GM12878 (cell line): ENCODE measurements around the gene TAF11L2.

Experiments used
- ATF3 ChIP-seq: IDR thresholded peaks from 2 replicates; pipeline ENCODE4 v1.6.1; 2011; ENCODE audit warnings: low read depth, mild to moderate bottlenecking, low read length, moderate library complexity, borderline replicate concordance; ENCODE audit errors: extremely low read depth
- ATF7 ChIP-seq: fragments of 450-650 bp; IDR thresholded peaks from 2 replicates; pipeline ENCODE4 v1.6.1; 2016; ENCODE audit warnings: low read depth, mild to moderate bottlenecking
- CBFB ChIP-seq: IDR thresholded peaks from 2 replicates; pipeline ENCODE4 v1.6.1; 2016; ENCODE audit warnings: antibody characterized with exemption, low read depth
- CTCF ChIP-seq, 3 experiments: IDR thresholded peaks in 2 of 3; conservative IDR thresholded peaks in 1 of 3; 2 replicates each; pipeline ENCODE4 v1.5.1; 2011; ENCODE audit warnings: low read depth in 3 of 3, low read length in 3 of 3, mild to moderate bottlenecking in 3 of 3, control low read depth in 2 of 3, moderate library complexity in 2 of 3, inconsistent platforms in 1 of 3, mixed read lengths in 1 of 3; ENCODE audit not compliant: control insufficient read depth in 2 of 3, insufficient read depth in 1 of 3; ENCODE audit errors: extremely low read depth in 1 of 3
- EZH2 ChIP-seq: IDR thresholded peaks from 2 replicates; pipeline ENCODE4 v1.6.1; 2012; ENCODE audit warnings: low read depth, mild to moderate bottlenecking, control low read depth, inconsistent platforms, low read length, borderline replicate concordance; ENCODE audit not compliant: control insufficient read depth
- MEF2A ChIP-seq: IDR thresholded peaks from 2 replicates; pipeline ENCODE4 v1.6.1; 2011; ENCODE audit warnings: low read depth, mild to moderate bottlenecking, low read length, moderate library complexity; ENCODE audit not compliant: insufficient read depth
- MLLT1 ChIP-seq: fragments of 450-650 bp; IDR thresholded peaks from 2 replicates; pipeline ENCODE4 v1.6.1; 2016; ENCODE audit warnings: mild to moderate bottlenecking
- POLR2AphosphoS2 ChIP-seq: IDR thresholded peaks from 2 replicates; pipeline ENCODE4 v1.6.1; 2011; ENCODE audit warnings: low read depth, mild to moderate bottlenecking, low read length, improper control_type of control experiment, moderate library complexity
- SIX5 ChIP-seq: IDR thresholded peaks from 2 replicates; pipeline ENCODE4 v1.6.1; 2011; ENCODE audit warnings: mild to moderate bottlenecking, low read depth, low read length, moderate library complexity; ENCODE audit not compliant: severe bottlenecking
- ZBTB33 ChIP-seq: fragments of 450-650 bp; IDR thresholded peaks from 2 replicates; pipeline ENCODE4 v1.6.1; 2017; ENCODE audit warnings: mild to moderate bottlenecking
- ZNF384 ChIP-seq: IDR thresholded peaks from 2 replicates; pipeline ENCODE4 v1.6.1; 2012; ENCODE audit warnings: low read depth, mild to moderate bottlenecking, low read length, improper control_type of control experiment, borderline replicate concordance
- TF ChIP-seq, protein P1 (sequence below): fragments of 450-650 bp; IDR thresholded peaks from 2 replicates; pipeline ENCODE4 v1.6.1; 2017; ENCODE audit warnings: borderline replicate concordance
- TF ChIP-seq, protein P2 (sequence below): fragments of 450-650 bp; IDR thresholded peaks from 2 replicates; pipeline ENCODE4 v1.6.1; 2018; ENCODE audit warnings: borderline replicate concordance, mild to moderate bottlenecking; ENCODE audit not compliant: partially characterized antibody

DNA sequence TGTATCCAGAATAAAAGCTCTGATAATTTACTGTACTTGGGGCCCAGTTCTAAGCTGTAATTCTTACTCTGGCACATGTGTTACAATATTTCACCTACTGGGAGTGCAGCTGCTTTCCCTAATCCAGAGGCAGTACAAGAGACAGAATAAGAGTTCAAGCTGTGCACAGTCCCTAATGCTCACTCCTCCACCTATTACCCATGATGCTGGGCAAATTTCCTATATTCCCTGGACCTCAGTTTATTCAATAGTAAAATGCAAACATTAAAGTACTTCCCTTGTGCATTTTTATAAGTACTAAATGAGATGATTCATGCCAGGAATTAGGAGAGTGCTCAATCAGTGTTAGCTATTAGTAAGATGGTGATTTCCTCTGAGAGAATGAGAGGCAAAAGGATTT lies 28.0 kb upstream of the TAF11L2 start:
- TF ChIP-seq CTCF (IDR thresholded peaks at IDR 0.05 in 2 of 3, conservative IDR thresholded peaks at IDR 0.05 in 1 of 3; ENCODE audit: control insufficient read depth in 2 of 3, extremely low read depth in 1 of 3, insufficient read depth in 1 of 3, low read depth in 3 of 3, low read length in 3 of 3): no peak
- TF ChIP-seq ATF3: no peak
- TF ChIP-seq, protein P1, sequence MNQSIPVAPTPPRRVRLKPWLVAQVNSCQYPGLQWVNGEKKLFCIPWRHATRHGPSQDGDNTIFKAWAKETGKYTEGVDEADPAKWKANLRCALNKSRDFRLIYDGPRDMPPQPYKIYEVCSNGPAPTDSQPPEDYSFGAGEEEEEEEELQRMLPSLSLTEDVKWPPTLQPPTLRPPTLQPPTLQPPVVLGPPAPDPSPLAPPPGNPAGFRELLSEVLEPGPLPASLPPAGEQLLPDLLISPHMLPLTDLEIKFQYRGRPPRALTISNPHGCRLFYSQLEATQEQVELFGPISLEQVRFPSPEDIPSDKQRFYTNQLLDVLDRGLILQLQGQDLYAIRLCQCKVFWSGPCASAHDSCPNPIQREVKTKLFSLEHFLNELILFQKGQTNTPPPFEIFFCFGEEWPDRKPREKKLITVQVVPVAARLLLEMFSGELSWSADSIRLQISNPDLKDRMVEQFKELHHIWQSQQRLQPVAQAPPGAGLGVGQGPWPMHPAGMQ: no peak
- TF ChIP-seq, protein P2, sequence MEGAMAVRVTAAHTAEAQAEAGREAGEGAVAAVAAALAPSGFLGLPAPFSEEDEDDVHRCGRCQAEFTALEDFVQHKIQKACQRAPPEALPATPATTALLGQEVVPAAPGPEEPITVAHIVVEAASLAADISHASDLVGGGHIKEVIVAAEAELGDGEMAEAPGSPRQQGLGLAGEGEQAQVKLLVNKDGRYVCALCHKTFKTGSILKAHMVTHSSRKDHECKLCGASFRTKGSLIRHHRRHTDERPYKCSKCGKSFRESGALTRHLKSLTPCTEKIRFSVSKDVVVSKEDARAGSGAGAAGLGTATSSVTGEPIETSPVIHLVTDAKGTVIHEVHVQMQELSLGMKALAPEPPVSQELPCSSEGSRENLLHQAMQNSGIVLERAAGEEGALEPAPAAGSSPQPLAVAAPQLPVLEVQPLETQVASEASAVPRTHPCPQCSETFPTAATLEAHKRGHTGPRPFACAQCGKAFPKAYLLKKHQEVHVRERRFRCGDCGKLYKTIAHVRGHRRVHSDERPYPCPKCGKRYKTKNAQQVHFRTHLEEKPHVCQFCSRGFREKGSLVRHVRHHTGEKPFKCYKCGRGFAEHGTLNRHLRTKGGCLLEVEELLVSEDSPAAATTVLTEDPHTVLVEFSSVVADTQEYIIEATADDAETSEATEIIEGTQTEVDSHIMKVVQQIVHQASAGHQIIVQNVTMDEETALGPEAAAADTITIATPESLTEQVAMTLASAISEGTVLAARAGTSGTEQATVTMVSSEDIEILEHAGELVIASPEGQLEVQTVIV: no peak
- TF ChIP-seq MLLT1: no peak
- TF ChIP-seq SIX5: no peak
- TF ChIP-seq ATF7: no peak
- no peak for TF ChIP-seq MEF2A
- no peak for TF ChIP-seq CBFB
- TF ChIP-seq ZBTB33: no peak
- no peak for TF ChIP-seq EZH2
- TF ChIP-seq POLR2AphosphoS2: no peak
- TF ChIP-seq ZNF384: no peak
